Measurements from ENCODE around the gene NME3.

- TF ChIP-seq GATA2 (IDR thresholded peaks at IDR 0.05; ENCODE audit: low read depth, low read length) = no peak
- no peak for TF ChIP-seq GATA3 (IDR thresholded peaks at IDR 0.05; ENCODE audit: low read depth, low read length)
Observed at GRCh38 chr16:1743376-1744337, 27.7 kb downstream of the NME3 start.
